Brain microvascular endothelial cell (primary cell): Measurements from ENCODE around the gene ANO10.
"Not testable (repeated sequence)": the region's sequence is repeated elsewhere in the genome, so short reads cannot be mapped to it uniquely, and the experiment has no call there.

Experiments used
- DNase-seq: peaks from one replicate; pipeline ENCODE4 v3.0.0-alpha.2; 2020
- H3K27ac ChIP-seq: fragments of 250-450 bp; sonication (Bioruptor Pico); 2 replicates; pipeline ENCODE4 v1.5.1; 2020; ENCODE audit warnings: mild to moderate bottlenecking, moderate library complexity
- H3K27me3 ChIP-seq: fragments of 250-450 bp; sonication (Bioruptor Pico); replicated peaks from 2 replicates; pipeline ENCODE4 v1.5.1; 2020; ENCODE audit warnings: mild to moderate bottlenecking
- H3K36me3 ChIP-seq: fragments of 250-450 bp; sonication (Bioruptor Pico); replicated peaks from 2 replicates; pipeline ENCODE4 v1.5.1; 2020; ENCODE audit warnings: mild to moderate bottlenecking
- H3K4me3 ChIP-seq: 2 replicates; pipeline ENCODE4 v1.5.1; 2011; ENCODE audit warnings: low read depth, mild to moderate bottlenecking, control low read depth, low read length, moderate library complexity
- in situ Hi-C: cut with HindIII; loops from 2 replicates; pipeline ENCODE4 v1.10.0; 2017; ENCODE audit warnings: low sequenced_read_pairs, low pct_ligation_motif_present
- TF ChIP-seq, protein P1 (sequence below): IDR thresholded peaks from 2 replicates; pipeline ENCODE4 v1.5.1; 2011; ENCODE audit warnings: low read depth, mild to moderate bottlenecking, moderate library complexity, low read length, control low read depth, inconsistent platforms; ENCODE audit errors: missing control alignments

ANO10 gene

DNA sequence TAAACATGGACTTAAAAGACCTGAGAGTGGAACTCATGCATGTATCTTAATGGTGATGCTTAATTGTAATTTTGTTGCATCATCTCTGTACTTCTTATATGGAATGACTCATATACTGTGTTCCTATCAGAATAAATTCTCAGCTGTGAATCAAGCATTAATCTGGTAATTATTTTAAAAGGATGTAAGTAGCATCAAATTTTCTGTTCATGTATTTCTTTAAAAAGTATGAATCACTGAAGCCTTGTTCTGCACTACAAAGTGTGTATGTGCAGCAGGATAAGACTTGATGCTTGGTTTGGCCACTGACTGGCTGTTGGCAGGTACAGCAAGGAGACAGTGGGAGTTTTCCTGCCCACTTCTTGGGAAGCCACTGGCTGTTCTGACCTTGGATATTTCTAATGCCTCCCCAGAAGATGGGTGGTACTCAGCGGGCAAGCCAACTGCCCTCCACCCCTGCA is 123.9 kb downstream of the ANO10 start:
- H3K27ac ChIP-seq: no peak overlapping the region
- TF ChIP-seq, protein P1, sequence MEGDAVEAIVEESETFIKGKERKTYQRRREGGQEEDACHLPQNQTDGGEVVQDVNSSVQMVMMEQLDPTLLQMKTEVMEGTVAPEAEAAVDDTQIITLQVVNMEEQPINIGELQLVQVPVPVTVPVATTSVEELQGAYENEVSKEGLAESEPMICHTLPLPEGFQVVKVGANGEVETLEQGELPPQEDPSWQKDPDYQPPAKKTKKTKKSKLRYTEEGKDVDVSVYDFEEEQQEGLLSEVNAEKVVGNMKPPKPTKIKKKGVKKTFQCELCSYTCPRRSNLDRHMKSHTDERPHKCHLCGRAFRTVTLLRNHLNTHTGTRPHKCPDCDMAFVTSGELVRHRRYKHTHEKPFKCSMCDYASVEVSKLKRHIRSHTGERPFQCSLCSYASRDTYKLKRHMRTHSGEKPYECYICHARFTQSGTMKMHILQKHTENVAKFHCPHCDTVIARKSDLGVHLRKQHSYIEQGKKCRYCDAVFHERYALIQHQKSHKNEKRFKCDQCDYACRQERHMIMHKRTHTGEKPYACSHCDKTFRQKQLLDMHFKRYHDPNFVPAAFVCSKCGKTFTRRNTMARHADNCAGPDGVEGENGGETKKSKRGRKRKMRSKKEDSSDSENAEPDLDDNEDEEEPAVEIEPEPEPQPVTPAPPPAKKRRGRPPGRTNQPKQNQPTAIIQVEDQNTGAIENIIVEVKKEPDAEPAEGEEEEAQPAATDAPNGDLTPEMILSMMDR: no peak
- H3K4me3 ChIP-seq: no peak overlapping the region
- in situ Hi-C loops: no loop called here
- DNase-seq: no peak
- no peaks in the 10 kb centered on the region for H3K27me3 ChIP-seq
- no peaks in the 10 kb centered on the region for H3K36me3 ChIP-seq

DNA sequence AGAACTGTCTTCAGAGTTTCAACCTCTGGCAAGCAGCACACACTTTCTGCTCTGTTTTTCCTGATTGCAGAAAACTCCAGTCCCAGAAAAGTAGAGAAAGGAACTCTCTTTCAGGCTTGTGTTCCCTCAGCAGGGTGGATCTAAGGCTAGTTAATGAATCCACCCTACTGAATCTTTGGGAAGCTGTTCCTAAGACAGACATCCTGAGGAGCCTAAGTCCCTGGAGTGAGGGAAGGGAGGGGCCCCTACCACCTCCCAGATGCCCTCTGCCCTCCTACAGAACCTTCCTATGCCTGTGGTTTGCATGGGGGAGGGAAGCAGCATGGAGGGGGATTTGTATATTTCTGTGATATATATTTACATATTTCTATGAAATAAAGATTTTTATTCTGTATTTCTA is 124.4 kb downstream of the ANO10 start:
- H3K27ac ChIP-seq: no peak overlapping the region
- in situ Hi-C loops: no loop called here
- no peak overlapping the region for H3K4me3 ChIP-seq
- DNase-seq: no peak
- H3K27me3 ChIP-seq: no peaks in the 10 kb centered on the region
- TF ChIP-seq, protein P1: no peak
- H3K36me3 ChIP-seq: no peaks in the 10 kb centered on the region

DNA sequence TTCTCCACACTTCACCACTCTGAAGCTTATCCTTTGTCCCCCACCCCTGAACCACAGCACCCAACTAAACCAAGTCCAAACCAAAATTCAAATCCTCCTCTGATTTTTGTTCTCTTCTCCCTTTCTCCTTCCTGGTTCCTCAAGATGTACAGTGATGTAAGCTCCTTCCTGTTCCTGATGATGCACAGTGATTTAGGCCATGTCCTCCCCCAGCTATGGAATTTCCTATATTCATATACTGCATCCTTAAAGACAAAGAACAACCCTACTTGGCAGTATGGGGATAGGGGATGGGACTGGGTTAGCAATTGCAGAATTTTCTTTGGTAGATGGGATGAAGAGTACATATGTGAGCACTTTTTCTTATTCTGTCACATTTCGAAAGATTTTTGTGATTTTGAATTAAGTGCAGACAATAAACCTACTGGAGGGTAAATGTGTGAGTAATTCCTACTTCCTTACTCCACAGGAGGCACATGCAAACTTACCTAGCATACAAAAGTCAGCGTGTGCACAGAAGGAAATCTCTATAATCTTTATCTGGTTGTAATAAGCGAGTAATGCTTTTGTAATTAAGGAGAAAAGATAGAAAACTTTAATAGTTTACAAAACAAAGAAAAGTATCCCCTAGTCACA is 125.0 kb downstream of the ANO10 start:
- Histone ChIP-seq H3K27me3 (no peaks in the 10 kb centered on the region), H3K27ac (no peak overlapping the region), H3K36me3 (no peaks in the 10 kb centered on the region), H3K4me3 (no peak overlapping the region)
- in situ Hi-C loops: no loop called here
- DNase-seq: no peak
- TF ChIP-seq, protein P1: no peak

DNA sequence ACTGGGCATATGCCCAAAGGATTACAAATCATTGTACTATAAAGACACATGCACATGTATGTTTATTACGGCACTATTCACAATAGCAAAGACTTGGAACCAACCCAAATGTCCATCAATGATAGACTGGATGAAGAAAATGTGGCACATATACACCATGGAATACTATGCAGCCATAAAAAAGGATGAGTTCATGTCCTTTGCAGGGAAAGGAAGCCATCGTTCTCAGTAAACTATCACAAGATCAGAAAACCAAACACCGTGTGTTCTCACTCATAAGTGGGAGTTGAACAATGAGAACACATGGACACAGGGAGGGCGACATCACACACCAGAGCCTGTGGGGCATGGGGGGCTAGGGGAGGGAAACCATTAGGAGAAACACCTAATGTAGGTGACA is 128.9 kb downstream of the ANO10 start:
- in situ Hi-C loops, H3K4me3 ChIP-seq, H3K36me3 ChIP-seq, H3K27ac ChIP-seq, H3K27me3 ChIP-seq, DNase-seq: not testable (repeated sequence)

DNA sequence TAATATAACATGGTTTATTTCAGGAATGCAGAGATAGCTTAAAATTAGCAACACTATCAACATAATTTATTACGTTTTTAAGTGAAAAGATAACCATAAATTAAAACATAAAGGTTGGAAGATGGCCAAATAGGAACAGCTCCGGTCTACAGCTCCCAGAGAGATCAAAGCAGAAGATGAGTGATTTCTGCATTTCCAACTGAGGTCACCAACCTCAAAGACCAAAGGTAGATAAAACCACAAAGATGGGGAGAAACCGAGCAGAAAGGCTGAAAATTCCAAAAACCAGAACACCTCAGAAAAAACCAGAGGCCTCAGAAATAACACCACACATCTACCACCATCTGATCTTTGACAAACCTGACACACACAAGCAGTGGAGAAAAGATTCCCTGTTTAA is 130.0 kb downstream of the ANO10 start:
- H3K4me3 ChIP-seq, H3K27me3 ChIP-seq, H3K36me3 ChIP-seq, H3K27ac ChIP-seq, DNase-seq, in situ Hi-C loops: not testable (repeated sequence)

DNA sequence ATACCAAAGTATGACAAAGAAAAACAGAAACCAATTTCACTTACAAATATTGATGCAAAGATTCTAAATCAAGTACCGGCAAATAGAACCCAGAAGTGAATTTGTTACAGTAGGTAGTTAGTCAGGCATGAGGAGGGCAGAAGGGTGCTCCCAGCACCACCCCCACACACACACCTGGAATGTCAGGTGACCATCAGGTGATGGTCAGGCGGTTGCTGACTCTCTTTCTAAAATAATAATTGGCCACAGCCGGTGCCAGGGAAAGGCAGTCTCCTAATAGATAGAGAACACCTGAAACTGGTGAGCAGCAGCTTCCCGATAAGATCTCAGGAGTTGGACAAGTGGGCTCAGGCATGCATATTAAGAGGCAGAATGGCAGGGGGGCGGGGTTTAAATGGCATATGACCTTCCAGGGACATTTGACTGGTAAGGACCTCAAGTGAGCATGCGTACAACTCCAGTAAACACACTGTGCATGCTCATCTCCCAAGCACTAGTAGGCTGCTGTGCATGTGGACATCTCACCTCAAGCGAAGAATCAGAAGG is 131.1 kb downstream of the ANO10 start:
- in situ Hi-C loops: no loop called here
- DNase-seq: no peak
- H3K27me3 ChIP-seq: no peaks in the 10 kb centered on the region
- TF ChIP-seq, protein P1: no peak
- no peak overlapping the region for H3K27ac ChIP-seq
- H3K4me3 ChIP-seq: no peak overlapping the region
- no peaks in the 10 kb centered on the region for H3K36me3 ChIP-seq

DNA sequence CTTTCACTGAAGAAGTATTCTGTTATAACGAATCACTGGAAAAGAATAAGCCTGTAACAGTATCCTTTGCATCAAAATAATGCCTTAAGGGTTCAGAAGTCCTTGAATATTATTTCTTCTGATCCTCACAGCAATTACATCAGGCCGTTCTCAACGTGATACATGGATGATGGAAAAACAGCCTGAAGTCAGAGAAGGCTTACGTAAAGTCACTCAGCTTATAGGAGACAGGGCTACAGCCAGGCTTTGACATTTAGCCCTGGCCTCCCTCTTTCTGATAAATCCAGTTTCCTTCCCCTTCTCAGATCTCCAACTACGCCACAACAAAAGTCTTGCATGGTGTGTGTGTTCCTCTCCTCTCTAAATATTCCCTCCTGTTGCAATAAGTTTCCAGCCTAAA is 131.9 kb downstream of the ANO10 start:
- no peaks in the 10 kb centered on the region for H3K36me3 ChIP-seq
- no peak overlapping the region for H3K4me3 ChIP-seq
- no peak overlapping the region for H3K27ac ChIP-seq
- DNase-seq: no peak
- in situ Hi-C loops: no loop called here
- no peaks in the 10 kb centered on the region for H3K27me3 ChIP-seq
- TF ChIP-seq, protein P1: no peak
